GM21825 (cell line): ENCODE measurements around the gene ANKRD33B.
"Not testable (repeated sequence)": the region's sequence is repeated elsewhere in the genome, so short reads cannot be mapped to it uniquely, and the experiment has no call there.

Experiments used
- ATAC-seq: cut with Tn5 transposase; IDR thresholded peaks from one replicate; pipeline ENCODE4 v1.9.1; 2021; ENCODE audit warnings: mild to moderate bottlenecking, moderate library complexity; ENCODE audit not compliant: unreplicated experiment

Gene ANKRD33B

GRCh38 chr5:10556289-10556807, 7.5 kb upstream of the ANKRD33B start:
- ATAC-seq: no peak

GRCh38 chr5:10556893-10557746, 6.8 kb upstream of the ANKRD33B start:
- ATAC-seq: no peak

- ATAC-seq: no peak
These were observed 4.7 kb upstream of the ANKRD33B start for GRCh38 chr5:10559151-10559550.

- ATAC-seq: no peak
These were observed 4.0 kb upstream of the ANKRD33B start for GRCh38 chr5:10559871-10560270.

GRCh38 chr5:10562201-10563109, 1.4 kb upstream of the ANKRD33B start:
- ATAC-seq: peak; percentile 27

- ATAC-seq: peak; percentile 33
These were observed 543 bp upstream of the ANKRD33B start for GRCh38 chr5:10563110-10563944.

GRCh38 chr5:10564838-10565784, 1.2 kb downstream of the ANKRD33B start:
- no peak for ATAC-seq

GRCh38 chr5:10565785-10566542, 2.1 kb downstream of the ANKRD33B start:
- ATAC-seq: no peak

GRCh38 chr5:10566543-10567068, 2.7 kb downstream of the ANKRD33B start:
- ATAC-seq: no peak

- ATAC-seq: no peak
These were observed 3.3 kb downstream of the ANKRD33B start for GRCh38 chr5:10567121-10567591.

GRCh38 chr5:10567781-10568321, 4.0 kb downstream of the ANKRD33B start:
- ATAC-seq: no peak

- ATAC-seq: not testable (repeated sequence)
These were observed 6.7 kb downstream of the ANKRD33B start for GRCh38 chr5:10570540-10570939.

GRCh38 chr5:10572451-10572850, 8.6 kb downstream of the ANKRD33B start:
- ATAC-seq: no peak

- ATAC-seq: no peak
These were observed 9.7 kb downstream of the ANKRD33B start for GRCh38 chr5:10573487-10574145.

- ATAC-seq: not testable (repeated sequence)
These were observed 11.0 kb downstream of the ANKRD33B start for GRCh38 chr5:10574879-10575278.

GRCh38 chr5:10576121-10576789, 12.4 kb downstream of the ANKRD33B start:
- ATAC-seq: no peak

GRCh38 chr5:10576790-10577189, 12.9 kb downstream of the ANKRD33B start:
- ATAC-seq: no peak
